Body of pancreas (tissue), 4 donors: ENCODE data around the gene KIF1C.

Experiments
- CTCF ChIP-seq, 7 experiments: fragments of 450-650 bp in 4 of 7; fragments of 200-600 bp in 3 of 7; sonication (generic) in 3 of 7; IDR thresholded peaks; one replicate each; pipeline ENCODE4 v1.5.1; 2016 to 2019; ENCODE audit warnings: antibody characterized with exemption in 7 of 7
- POLR2A ChIP-seq, 3 donors: fragments of 450-650 bp; IDR thresholded peaks; one replicate each; pipeline ENCODE4 v1.6.1; 2016; ENCODE audit warnings: antibody characterized with exemption in 3 of 3, mild to moderate bottlenecking in 2 of 3

GRCh38 chr17:4982305-4982704, 15.4 kb upstream of the KIF1C start:
- TF ChIP-seq CTCF (IDR thresholded peaks at IDR 0.05) (no peak), POLR2A (IDR thresholded peaks at IDR 0.05) (no peak)
